Tibial nerve (tissue), 4 donors: ENCODE data around the gene TEAD3. TPM values are rescaled to one million over a fixed set of nuclear protein-coding genes. Genes with fewer than 3 reads are reported as not detected.

Source experiments
- DNase-seq, 2 donors: peaks; one replicate each; pipeline ENCODE4 v3.0.0-alpha.2; 2019; ENCODE audit warnings: low spot score in 2 of 2
- H3K27ac ChIP-seq, 4 donors: fragments of 200-600 bp; sonication (generic) in 3 of 4; one replicate each; pipeline ENCODE4 v1.5.1; 2017 to 2019; ENCODE audit warnings: mild to moderate bottlenecking in 1 of 4
- H3K27me3 ChIP-seq, 2 donors: fragments of 200-600 bp; sonication (generic) in 1 of 2; one replicate each; pipeline versions ENCODE4 v1.5.1 to v1.6.0; 2017 to 2019
- H3K36me3 ChIP-seq, 3 donors: fragments of 200-600 bp; sonication (generic); one replicate each; pipeline ENCODE4 v1.5.1; 2018 to 2019
- H3K4me1 ChIP-seq, 4 donors: fragments of 200-600 bp; sonication (generic) in 3 of 4; one replicate each; pipeline ENCODE4 v1.5.1; 2017 to 2019
- H3K4me3 ChIP-seq, 4 donors: fragments of 200-600 bp; sonication (generic) in 3 of 4; one replicate each; pipeline ENCODE4 v1.5.1; 2017 to 2019; ENCODE audit warnings: mild to moderate bottlenecking in 1 of 4, moderate library complexity in 1 of 4
- H3K9me3 ChIP-seq, 4 donors: fragments of 200-600 bp; sonication (generic) in 3 of 4; one replicate each; pipeline ENCODE4 v1.5.1; 2017 to 2019
- EP300 ChIP-seq, 2 donors: sonication (generic); formaldehyde crosslinking; IDR thresholded peaks; one replicate each; pipeline ENCODE4 v1.6.1; 2017; ENCODE audit warnings: antibody characterized with exemption in 2 of 2, mild to moderate bottlenecking in 1 of 2
- POLR2A ChIP-seq, 2 donors: fragments of 450-650 bp; IDR thresholded peaks; one replicate each; pipeline ENCODE4 v1.6.1; 2017; ENCODE audit warnings: antibody characterized with exemption in 2 of 2, mild to moderate bottlenecking in 2 of 2, moderate library complexity in 2 of 2
- WGBS, 2 donors: methylation state at CpG; one replicate each; pipeline ENCODE4 v1.1.5; 2018; 5-methylcytosine and 5-hydroxymethylcytosine counted together
- total RNA-seq, 4 donors: library from RNA; depleted of rRNA; stranded (reverse); fragments of >200 nt; gene quantifications; one replicate each; pipeline ENCODE4 v1.1.0, GENCODE V29; 2016
- TF ChIP-seq, protein P1 (sequence below), 5 experiments: fragments of 200-600 bp in 3 of 5; fragments of 450-650 bp in 2 of 5; sonication (generic) in 3 of 5; IDR thresholded peaks; one replicate each; pipeline ENCODE4 v1.5.1; 2016 to 2019; ENCODE audit warnings: antibody characterized with exemption in 5 of 5, mild to moderate bottlenecking in 3 of 5, moderate library complexity in 2 of 5

The TEAD3 gene
- total RNA-seq, 4 donors from 2014 or later, result 9.8 to 20.1 (median 13.6) TPM

DNA sequence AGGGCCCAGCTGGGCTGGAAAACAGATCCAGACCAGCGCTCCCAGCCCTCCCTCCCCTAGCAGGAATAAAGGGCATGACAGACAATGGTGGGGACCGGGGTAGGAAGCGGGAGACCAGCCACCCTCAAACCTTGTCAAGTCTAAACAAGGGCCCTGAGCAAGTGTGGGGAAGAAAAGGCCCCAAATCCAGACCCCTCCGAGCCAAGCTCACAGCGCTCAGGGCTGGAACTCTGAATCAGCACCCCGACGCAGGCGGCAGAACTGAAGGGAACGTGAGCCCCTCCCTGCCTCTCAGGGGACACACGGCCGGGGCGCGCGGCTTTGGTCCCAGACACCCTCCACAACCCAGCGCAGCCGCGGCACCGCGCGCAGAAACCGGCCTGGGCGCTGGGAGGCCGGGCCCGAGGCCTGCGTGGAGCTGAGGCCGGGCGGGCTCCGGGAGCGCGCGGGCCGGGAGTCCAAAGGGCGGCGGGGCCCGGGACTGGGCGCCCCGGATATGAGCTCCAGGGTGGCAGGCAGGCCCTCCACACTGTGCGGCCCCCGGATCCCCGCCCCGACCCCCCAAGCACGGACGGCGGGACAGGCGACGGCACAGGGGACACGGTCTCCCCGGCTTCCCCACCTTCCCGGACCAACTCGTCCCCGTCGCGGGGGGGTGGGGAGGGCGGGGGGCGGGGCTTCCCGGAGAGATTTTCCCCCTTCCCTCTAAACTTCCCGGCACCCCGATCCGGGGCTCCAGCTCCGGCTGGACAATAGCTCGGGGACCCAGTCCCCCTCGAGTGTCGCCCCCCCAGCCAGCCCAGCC is 641 bp downstream of the TEAD3 start:
- Histone ChIP-seq H3K27me3 (no peaks in the 10 kb centered on the region), H3K9me3 (no peaks in the 10 kb centered on the region), H3K4me3 (peak overlapping the region; percentile 65 to 86 (median 79)), H3K4me1 (peaks cover 0 to 65% (median 30%) of the 10 kb centered on the region in 4 donors), H3K36me3 (no peaks in the 10 kb centered on the region), H3K27ac (peak overlapping the region; percentile 84 to 97 (median 93))
- TF ChIP-seq POLR2A (IDR thresholded peaks at IDR 0.05), result peak in 1 of 2 donors; percentile 12
- TF ChIP-seq, protein P1, sequence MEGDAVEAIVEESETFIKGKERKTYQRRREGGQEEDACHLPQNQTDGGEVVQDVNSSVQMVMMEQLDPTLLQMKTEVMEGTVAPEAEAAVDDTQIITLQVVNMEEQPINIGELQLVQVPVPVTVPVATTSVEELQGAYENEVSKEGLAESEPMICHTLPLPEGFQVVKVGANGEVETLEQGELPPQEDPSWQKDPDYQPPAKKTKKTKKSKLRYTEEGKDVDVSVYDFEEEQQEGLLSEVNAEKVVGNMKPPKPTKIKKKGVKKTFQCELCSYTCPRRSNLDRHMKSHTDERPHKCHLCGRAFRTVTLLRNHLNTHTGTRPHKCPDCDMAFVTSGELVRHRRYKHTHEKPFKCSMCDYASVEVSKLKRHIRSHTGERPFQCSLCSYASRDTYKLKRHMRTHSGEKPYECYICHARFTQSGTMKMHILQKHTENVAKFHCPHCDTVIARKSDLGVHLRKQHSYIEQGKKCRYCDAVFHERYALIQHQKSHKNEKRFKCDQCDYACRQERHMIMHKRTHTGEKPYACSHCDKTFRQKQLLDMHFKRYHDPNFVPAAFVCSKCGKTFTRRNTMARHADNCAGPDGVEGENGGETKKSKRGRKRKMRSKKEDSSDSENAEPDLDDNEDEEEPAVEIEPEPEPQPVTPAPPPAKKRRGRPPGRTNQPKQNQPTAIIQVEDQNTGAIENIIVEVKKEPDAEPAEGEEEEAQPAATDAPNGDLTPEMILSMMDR (IDR thresholded peaks at IDR 0.05), result no peak
- TF ChIP-seq EP300 (IDR thresholded peaks at IDR 0.05), result no peak
- WGBS, 2 donors, result 6 to 22% methylated on average over 15 to 22 of the region's 63 CpGs
- peak in 1 of 2 donors; percentile 30 for DNase-seq

DNA sequence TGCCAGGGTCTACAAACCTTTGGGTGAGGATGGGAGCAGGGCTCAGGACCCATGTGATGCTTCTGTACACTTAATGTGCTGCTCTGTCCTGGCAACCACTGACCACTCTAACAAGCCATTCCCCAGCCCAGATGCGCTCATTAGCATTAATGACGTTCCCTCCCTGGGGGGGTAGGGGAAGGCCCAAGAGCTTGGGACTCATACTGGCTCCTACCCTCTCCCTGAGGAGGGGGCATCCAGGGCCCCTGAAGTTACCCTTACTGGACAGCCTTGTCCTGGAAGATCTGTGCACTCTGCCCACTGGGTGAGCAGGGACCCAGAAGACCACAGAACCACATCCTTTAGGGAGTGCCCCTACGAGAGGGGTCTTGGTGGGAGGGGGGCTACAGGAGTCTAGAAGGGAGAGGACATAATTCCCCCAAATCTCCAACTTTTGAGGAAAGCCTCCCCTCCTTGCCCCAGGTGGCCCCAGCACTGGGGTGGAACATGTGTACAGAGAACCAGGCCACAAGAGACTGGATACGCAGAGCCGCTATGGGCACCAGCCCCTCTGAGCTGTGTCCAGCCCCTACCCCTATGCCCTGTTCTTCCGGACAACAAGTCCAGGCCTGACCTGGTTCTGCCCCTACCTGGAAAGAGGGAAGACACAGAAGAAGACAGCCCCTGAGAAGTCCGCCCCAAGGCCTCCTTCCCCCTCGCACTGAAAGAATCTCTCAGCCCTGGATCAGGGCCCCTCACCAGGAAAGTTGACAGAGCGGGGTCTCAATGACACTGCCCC is 1.4 kb downstream of the TEAD3 start:
- Histone ChIP-seq H3K4me3 (peak overlapping the region; percentile 65 to 86 (median 79)), H3K27me3 (no peaks in the 10 kb centered on the region), H3K9me3 (no peaks in the 10 kb centered on the region), H3K27ac (peak overlapping the region; percentile 84 to 97 (median 93)), H3K36me3 (no peaks in the 10 kb centered on the region), H3K4me1 (peaks cover 0 to 72% (median 30%) of the 10 kb centered on the region in 4 donors)
- DNase-seq, result no peak
- no peak for TF ChIP-seq POLR2A (IDR thresholded peaks at IDR 0.05)
- TF ChIP-seq, protein P1 (IDR thresholded peaks at IDR 0.05), result no peak
- WGBS, 2 donors, result 79 to 82% methylated on average over 6 to 8 of the region's 9 CpGs

- WGBS, 2 donors, result 10 to 11% methylated on average over 4 of the region's 4 CpGs
- no peak for TF ChIP-seq EP300 (IDR thresholded peaks at IDR 0.05)
- TF ChIP-seq, protein P1 (IDR thresholded peaks at IDR 0.05), result no peak
- TF ChIP-seq POLR2A (IDR thresholded peaks at IDR 0.05), result no peak
- H3K4me1 ChIP-seq, result peaks cover 0 to 81% (median 35%) of the 10 kb centered on the region in 4 donors
These were observed 2.7 kb downstream of the TEAD3 start for GRCh38 chr6:35494161-35494563.

GRCh38 chr6:35493307-35493983 is 3.4 kb downstream of the TEAD3 start:
- Histone ChIP-seq H3K4me1 (peaks cover 0 to 81% (median 34%) of the 10 kb centered on the region in 4 donors), H3K4me3 (no peak overlapping the region), H3K9me3 (no peaks in the 10 kb centered on the region), H3K36me3 (no peaks in the 10 kb centered on the region), H3K27me3 (no peaks in the 10 kb centered on the region), H3K27ac (peak overlapping the region in 2 of 4 donors; percentile 2 to 16)
- TF ChIP-seq EP300 (IDR thresholded peaks at IDR 0.05) (no peak), POLR2A (IDR thresholded peaks at IDR 0.05) (no peak)
- TF ChIP-seq, protein P1 (IDR thresholded peaks at IDR 0.05), result no peak
- no peak for DNase-seq
- WGBS, 2 donors, result 73 to 81% methylated on average over 21 to 28 of the region's 28 CpGs

More at GRCh38 chr6:35494161-35494563, 2.7 kb downstream of the TEAD3 start:
- H3K27ac ChIP-seq, result peak overlapping the region in 2 of 4 donors; percentile 16 to 33
- no peaks in the 10 kb centered on the region for H3K27me3 ChIP-seq
- no peaks in the 10 kb centered on the region for H3K36me3 ChIP-seq
- no peak for DNase-seq
- no peak overlapping the region for H3K4me3 ChIP-seq
- no peaks in the 10 kb centered on the region for H3K9me3 ChIP-seq
